Measurements from ENCODE around the gene CELF5.
A peak's percentile ranks its signal among the peaks of the same experiment; 100 is the strongest.

Gene CELF5

DNA sequence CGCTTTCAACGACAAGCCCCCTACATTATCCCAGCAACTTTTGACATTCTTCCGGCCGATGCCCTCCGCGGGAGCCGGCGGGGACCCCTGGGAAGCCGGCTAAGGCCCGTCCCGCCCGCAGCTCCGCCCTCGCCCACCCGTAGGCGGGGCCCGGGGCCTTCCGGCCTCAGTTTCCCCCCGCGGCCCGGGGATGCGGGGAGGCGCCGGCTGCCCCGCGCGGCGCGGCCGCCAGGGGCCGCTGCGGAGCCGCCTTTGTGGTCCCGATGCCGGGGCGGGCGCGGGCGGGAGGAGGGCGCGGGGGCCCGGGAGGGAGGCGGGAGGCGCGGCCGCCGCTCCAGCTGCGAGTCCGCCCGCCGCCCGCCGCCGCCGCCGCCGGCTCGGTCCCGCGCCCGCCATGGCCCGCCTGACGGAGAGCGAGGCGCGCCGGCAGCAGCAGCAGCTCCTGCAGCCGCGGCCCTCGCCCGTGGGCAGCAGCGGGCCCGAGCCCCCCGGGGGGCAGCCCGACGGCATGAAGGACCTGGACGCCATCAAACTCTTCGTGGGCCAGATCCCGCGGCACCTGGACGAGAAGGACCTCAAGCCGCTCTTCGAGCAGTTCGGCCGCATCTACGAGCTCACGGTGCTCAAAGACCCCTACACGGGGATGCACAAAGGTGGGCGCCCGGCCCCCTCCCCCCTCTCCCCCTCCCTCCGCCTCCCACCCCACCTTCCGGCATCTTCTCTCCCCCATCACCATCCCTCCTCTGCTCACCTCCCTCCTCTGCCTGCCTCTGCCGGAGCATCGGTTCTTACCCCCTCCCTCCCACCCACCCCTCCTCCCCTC, at the start of gene CELF5:
CELF5 (plus strand) TSS at position 316 of the 823 bp plus-strand sequence; CDS start at position 395, 79 bp downstream.
- DNase-seq = peak; percentile 37

GRCh38 chr19:3175781-3176714, 48.4 kb upstream of the CELF5 start:
- peak; percentile 34 for DNase-seq

GRCh38 chr19:3176715-3177501, 47.6 kb upstream of the CELF5 start:
- no peak for DNase-seq

- DNase-seq = no peak
These were observed 46.0 kb upstream of the CELF5 start, which contains the start of gene S1PR4 for GRCh38 chr19:3178377-3178972. Gene S1PR4 (plus strand): TSS chr19:3178769. CDS start chr19:3178793, 24 bp downstream.

DNA sequence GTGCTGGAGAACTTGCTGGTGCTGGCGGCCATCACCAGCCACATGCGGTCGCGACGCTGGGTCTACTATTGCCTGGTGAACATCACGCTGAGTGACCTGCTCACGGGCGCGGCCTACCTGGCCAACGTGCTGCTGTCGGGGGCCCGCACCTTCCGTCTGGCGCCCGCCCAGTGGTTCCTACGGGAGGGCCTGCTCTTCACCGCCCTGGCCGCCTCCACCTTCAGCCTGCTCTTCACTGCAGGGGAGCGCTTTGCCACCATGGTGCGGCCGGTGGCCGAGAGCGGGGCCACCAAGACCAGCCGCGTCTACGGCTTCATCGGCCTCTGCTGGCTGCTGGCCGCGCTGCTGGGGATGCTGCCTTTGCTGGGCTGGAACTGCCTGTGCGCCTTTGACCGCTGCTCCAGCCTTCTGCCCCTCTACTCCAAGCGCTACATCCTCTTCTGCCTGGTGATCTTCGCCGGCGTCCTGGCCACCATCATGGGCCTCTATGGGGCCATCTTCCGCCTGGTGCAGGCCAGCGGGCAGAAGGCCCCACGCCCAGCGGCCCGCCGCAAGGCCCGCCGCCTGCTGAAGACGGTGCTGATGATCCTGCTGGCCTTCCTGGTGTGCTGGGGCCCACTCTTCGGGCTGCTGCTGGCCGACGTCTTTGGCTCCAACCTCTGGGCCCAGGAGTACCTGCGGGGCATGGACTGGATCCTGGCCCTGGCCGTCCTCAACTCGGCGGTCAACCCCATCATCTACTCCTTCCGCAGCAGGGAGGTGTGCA, 45.3 kb upstream of the CELF5 start:
- no peak for DNase-seq

- DNase-seq = no peak
These were observed 44.6 kb upstream of the CELF5 start for GRCh38 chr19:3179739-3180293.

- DNase-seq = no peak
These were observed 40.5 kb upstream of the CELF5 start for GRCh38 chr19:3183721-3184641.

DNA sequence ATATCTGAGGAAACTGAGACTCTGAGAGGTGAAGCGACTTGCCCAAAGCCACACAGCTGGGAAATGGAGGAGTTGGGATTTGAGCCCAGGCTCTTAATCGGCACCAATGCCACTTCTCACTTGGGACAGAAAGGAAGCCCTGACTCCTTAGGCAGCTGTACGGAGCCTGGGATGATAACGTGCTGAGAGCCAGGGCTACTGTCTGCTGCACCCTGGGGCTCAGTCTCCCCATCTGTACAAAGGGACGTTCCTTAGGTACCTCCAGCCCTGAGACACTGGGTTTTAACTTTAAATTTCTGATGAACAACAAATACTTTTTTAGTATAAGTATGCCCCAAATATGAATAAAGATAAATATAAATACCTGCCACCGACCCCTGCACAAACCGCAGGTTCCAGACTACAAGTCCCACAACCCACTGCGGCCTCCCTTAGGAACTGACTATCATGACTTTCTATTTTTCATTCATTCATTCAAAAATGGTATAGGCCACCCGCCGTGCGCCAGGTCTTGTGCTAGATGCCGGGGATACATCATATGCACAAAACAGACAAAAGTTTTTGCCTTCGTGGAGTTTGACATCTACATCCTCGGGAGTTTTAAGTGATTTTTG, 39.5 kb upstream of the CELF5 start:
- peak; percentile 92 for DNase-seq

DNA sequence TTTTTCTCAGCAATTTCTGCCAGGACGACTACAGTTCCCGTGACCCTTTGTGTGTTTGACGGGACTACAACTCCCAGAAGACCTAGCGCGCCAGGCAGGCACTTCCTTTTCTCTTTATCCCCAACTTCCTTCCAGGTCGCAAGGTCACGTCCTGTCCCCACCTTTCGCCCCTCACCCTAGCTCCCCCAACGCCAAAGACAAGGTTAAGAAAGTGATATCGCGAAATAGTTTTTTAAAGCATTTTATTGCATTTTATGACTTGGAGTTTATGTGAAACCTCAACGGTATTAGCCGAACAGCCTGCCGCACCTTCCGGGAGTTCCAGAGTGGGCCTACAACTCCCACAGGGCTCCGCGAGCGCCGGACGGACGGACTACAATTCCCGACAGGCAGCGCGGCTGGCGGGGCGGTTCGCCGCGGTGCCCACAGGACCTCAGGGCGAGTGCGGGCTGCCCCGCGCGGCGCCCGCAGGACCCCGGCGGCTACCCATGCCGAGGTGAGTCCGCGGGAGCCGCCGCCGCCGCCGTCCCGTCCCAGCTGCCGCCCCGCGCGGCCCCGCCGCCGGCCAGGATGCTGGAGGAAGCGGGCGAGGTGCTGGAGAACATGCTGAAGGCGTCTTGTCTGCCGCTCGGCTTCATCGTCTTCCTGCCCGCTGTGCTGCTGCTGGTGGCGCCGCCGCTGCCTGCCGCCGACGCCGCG, 38.9 kb upstream of the CELF5 start, which contains the start of gene NCLN:
NCLN (plus strand) TSS at position 470 of the 699 bp plus-strand sequence; CDS start at position 571, 101 bp downstream.
- DNase-seq = peak; percentile 96

DNA sequence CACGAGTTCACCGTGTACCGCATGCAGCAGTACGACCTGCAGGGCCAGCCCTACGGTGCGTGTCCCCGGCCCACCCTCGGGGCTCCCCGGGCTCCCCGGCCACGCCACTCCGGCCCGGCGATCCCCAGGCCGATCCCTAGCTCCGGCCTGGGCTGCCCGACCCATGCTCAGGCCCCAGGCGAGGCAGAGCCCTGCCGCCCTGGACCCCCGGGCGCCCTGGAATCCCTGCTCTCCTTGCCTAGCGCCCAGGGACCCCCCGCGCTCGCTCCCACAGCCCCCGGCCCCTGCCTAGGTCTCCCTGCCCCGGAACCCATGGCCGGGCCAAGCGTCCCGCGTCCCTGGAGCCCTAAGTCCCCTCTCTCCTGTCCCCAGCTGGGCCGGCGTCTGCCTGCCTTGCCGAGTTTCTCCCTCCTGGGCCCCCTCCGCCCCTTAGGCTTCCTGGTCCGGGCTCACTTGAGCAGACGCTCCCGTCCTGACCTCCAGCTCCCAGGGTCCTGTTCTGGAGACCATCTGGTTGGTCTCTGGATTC, 38.2 kb upstream of the CELF5 start:
- DNase-seq = no peak

DNA sequence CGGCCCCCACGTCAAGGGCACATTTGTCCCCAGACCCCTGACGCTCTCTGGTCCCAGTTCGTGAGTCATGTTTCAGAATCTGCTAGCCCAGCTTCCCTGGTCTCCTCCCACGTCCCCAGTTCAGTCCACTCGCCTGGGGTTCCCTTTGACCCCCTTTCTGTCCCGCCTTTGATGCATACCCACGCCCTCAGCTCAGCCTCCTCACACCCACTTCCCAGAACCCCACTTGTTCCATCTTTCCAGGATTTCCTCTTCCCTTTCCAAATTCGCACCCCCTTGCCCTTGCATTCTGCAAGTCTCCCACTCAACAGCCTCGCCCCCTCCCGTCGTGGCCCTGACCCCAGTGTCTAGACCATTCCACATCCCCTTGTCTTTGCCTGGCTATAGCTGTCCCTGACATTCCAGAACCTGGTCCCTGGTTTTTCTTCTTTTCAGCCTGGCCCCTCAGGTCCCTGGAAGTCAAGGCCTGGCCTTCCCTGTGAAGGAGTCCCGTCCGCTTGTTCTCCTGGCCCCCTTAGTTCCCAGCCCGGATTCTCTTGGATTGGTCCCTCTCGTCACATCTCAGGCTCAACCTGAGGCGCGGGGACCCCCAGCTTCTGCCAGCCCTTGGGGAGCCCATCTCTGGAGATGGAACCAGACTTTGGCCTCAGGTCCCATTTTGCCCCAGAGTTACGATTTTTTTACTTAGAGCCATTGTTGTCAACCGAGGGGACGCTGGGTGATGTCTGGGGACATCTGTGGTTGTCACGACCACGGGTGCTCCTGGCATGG, 37.4 kb upstream of the CELF5 start:
- DNase-seq = no peak

DNA sequence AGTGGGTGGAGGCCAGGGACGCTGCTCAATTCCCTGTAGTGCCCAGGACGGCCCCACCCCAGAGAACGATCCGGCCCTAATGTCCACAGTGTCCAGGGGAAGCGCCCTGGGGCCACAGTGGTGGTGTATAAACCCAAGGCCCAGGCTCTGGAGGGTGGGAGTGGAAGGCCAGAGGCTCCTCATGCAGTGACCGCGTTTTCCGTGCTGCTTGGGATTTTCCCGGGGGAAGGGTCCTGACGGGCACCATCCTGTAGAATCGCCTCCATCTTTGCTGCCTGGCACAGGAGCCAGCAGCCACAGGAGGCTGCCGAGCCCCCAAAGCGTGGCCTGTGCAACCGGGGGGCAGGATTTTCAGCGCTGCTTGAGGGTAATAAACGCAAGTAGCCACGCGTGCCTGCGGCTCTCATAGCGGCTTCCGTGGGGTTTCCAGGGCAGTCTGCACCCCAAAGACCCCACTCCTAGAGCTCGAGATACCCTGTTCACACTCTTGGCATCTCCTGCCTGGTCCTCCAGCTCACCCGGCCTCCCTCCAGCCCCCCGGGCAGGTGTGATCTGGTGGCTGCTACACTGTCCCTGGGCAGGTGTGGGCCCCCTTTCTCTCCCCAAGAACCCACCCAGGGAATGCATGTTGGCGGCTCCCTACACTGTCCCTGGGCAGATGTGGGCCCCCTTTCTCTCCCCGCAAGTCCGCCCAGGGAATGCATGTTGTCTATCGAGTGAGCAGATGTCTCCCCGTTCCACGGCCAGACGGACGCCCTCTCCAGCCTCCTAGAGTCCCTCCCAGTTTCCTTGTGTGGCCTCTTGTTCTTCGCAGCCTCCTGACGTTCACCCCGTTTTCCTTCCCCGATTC, 36.6 kb upstream of the CELF5 start:
- no peak for DNase-seq

DNA sequence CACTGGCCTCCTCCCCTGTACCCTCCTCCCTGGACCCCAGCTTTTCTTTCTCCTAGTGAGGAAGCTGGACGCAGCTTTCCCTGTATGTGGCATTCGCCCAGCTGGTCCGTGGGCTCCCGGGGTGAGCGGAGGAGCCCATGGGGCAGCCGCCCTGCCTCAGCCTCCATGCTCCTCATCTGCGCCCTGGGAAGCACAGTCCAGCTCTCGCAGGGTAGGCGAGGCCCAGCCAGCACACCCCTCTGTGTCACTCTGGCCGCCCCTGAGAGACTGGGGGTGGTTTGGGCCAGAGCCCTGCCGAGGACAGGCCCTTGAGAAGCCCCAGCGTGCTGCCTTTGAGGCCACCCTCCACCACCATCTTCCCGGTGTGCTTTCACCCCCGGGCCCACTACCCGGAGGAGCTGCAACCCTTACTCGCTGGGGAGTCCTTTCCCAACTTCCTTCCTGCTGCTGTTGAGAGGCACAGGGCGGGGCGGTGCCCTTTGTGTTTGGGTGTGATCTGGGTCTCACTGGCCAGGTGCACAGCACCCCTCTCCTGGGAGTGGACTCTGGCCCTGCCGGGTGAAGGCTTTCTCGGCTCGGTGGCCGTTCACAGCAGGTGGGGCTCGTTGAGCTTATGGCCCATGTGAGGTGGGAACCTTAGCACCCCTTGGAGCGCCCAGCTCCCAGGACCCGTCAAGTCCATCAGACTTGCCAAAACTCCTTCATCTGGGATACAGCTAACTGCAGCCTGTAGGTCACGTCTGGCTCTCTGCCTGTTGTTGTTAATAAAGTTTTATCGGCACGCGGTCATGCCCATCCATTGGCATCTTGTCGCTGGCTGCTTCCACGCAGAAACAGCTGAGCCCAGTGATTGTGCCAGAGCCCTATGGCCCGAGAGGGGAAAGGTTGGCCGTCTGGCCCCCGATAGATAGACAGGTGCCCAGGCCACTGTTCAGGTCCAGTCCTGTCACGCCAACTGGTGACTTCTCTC, 35.5 kb upstream of the CELF5 start:
- no peak for DNase-seq

DNA sequence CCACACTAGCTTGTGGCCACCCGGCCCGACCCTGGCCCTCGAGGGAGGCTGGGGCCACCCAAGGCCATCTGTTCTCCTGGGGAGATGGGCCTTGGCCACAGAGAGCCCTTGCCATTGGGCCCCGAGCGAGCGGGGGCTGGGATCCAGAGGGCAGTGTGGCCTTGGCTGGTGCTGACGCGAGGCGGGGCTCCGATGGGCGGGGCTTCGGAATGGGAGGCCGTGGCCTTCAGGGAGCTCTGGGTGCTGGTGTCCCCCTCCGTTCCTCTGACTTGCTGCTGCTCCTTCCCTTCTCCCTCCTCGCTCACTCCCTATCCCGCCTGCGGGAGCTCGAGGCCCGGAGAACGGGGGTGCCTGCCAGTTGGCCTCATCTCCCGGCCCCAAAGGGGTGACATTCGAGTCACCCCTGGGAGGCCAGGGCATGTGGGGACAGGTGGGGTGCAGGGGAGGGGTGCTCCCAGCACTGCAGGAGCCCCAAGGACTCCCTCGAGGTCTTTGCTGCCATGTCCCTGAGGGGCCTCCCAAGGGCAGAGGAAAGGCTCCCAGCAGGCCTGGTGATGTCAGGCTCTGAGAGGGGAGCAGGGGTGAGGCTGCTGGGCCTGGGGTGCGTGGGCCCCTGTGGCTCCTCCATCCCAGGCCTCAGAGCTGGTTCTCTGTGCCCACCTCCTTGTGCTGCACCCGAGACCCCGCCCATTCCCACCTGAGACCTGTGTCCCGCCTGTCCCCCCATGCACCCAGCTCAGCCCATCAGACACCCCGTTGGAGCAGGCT, 34.6 kb upstream of the CELF5 start:
- no peak for DNase-seq

DNA sequence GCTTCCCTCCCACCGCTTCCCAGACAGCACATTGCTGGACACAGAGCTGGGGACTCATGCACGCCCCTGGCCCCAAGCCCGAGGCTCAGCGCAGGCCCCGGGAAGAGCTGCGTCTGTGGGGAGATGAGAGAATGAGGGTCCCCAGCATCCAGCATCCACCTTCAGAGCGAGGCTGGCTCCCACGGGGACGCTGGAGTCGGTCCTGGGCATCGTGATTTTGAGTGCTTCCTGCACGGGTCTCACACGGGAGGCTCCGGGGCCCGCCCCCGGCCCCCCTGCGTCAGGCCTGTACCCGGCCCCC, 34.0 kb upstream of the CELF5 start:
- DNase-seq = no peak

All from NCI-H1105 treated with DMSO at 0.1 percent for 48 hours (cell line).